ENCODE results near the gene TRABD2A.

Gene TRABD2A

GRCh38 chr2:84840306-84840705 is 40.6 kb downstream of the TRABD2A start:
- Histone ChIP-seq H3K9me3 (peaks cover 39% of the 10 kb centered on the region), H3K9ac (no peak overlapping the region), H3K27ac (0 out of 2 replicates have a peak overlapping the region, but pooled peaks have one; percentile 45), H3K27me3 (no peaks in the 10 kb centered on the region), H4K20me1 (no peaks in the 10 kb centered on the region), H3K36me3 (no peaks in the 10 kb centered on the region), H3K4me2 (peak overlapping the region; percentile 72), H3K4me1 (peaks cover 56% of the 10 kb centered on the region), H3K4me3 (no peak overlapping the region)
- no peak for TF ChIP-seq Cebpa-rat (IDR thresholded peaks at IDR 0.05)

- peaks cover 43% of the 10 kb centered on the region for H3K9me3 ChIP-seq
- no peak for TF ChIP-seq Cebpa-rat (IDR thresholded peaks at IDR 0.05)
- H3K9ac ChIP-seq, result no peak overlapping the region
- peaks cover 52% of the 10 kb centered on the region for H3K4me1 ChIP-seq
- H3K4me3 ChIP-seq, result no peak overlapping the region
- H3K4me2 ChIP-seq, result peak overlapping the region; percentile 72; the same call in 1 of the 2 replicates
- no peak overlapping the region for H3K27ac ChIP-seq
- H3K36me3 ChIP-seq, result no peaks in the 10 kb centered on the region
- H3K27me3 ChIP-seq, result no peaks in the 10 kb centered on the region
- H4K20me1 ChIP-seq, result no peaks in the 10 kb centered on the region
Observed at GRCh38 chr2:84839851-84840250, 41.0 kb downstream of the TRABD2A start.

GRCh38 chr2:84838434-84839145 is 42.3 kb downstream of the TRABD2A start:
- Histone ChIP-seq H3K4me1 (peaks cover 43% of the 10 kb centered on the region), H3K27me3 (no peaks in the 10 kb centered on the region), H3K4me3 (no peak overlapping the region), H3K9ac (no peak overlapping the region), H3K9me3 (peaks cover 46% of the 10 kb centered on the region), H3K4me2 (no peak overlapping the region), H3K27ac (no peak overlapping the region), H3K36me3 (no peaks in the 10 kb centered on the region), H4K20me1 (no peaks in the 10 kb centered on the region)
- TF ChIP-seq Cebpa-rat (IDR thresholded peaks at IDR 0.05), result no peak

- TF ChIP-seq Cebpa-rat (IDR thresholded peaks at IDR 0.05), result no peak
- Histone ChIP-seq H3K9ac (no peak overlapping the region), H3K4me1 (peaks cover 38% of the 10 kb centered on the region), H3K4me2 (no peak overlapping the region), H3K9me3 (peaks cover 46% of the 10 kb centered on the region), H3K4me3 (no peak overlapping the region), H3K27me3 (no peaks in the 10 kb centered on the region), H4K20me1 (no peaks in the 10 kb centered on the region), H3K36me3 (no peaks in the 10 kb centered on the region), H3K27ac (no peak overlapping the region)
Observed at GRCh38 chr2:84836215-84836614, 44.7 kb downstream of the TRABD2A start.

- Histone ChIP-seq H3K27me3 (no peaks in the 10 kb centered on the region), H3K4me1 (peaks cover 35% of the 10 kb centered on the region), H4K20me1 (no peaks in the 10 kb centered on the region), H3K4me3 (no peak overlapping the region), H3K9me3 (peaks cover 49% of the 10 kb centered on the region), H3K4me2 (peak overlapping the region; percentile 64), H3K36me3 (no peaks in the 10 kb centered on the region), H3K27ac (peak overlapping the region; percentile 79), H3K9ac (0 out of 2 replicates have a peak overlapping the region, but pooled peaks have one; percentile 67)
- no peak for TF ChIP-seq Cebpa-rat (IDR thresholded peaks at IDR 0.05)
Observed at GRCh38 chr2:84833481-84834150, 47.3 kb downstream of the TRABD2A start.

DNA sequence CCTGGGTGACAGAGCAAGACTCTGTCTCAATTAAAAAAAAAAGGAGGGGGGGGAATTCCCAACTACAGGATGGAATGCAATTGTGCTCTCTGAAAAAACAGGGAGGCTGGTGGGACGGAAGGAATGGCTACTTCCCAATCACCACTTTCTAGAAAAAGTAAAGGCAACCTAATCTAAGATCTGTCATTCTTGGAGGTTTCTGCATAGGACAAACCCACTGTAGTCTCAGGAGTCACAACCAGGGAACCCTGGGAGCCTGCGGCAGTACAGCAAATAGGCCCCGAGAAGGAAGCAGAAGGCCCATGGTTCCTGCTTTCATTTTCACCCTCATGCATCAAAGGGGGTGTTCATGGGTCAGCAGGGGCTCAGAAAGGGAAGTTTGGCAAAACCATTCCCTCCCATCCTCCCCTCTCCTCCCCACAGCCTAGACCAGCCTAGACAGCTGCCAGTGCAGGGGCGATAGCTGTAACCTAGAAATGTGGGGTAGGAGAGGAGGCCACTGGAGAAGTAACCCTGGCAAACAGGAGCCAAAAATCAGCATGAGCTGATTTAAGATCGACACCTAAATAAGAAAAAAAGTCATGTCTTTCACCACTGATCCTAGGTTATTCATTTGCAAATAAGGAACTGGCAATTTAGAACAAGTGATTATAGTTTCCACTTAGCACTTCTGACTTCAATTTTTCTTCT is 48.0 kb downstream of the TRABD2A start:
- Histone ChIP-seq H3K9ac (peak overlapping the region; percentile 67), H3K36me3 (no peaks in the 10 kb centered on the region), H3K4me2 (peak overlapping the region; percentile 64), H3K27ac (peak overlapping the region; percentile 79), H3K9me3 (peaks cover 43% of the 10 kb centered on the region), H3K4me3 (no peak overlapping the region), H4K20me1 (no peaks in the 10 kb centered on the region), H3K4me1 (peaks cover 35% of the 10 kb centered on the region), H3K27me3 (no peaks in the 10 kb centered on the region)
- no peak for TF ChIP-seq Cebpa-rat (IDR thresholded peaks at IDR 0.05)

GRCh38 chr2:84830758-84831500 is 50.0 kb downstream of the TRABD2A start:
- peak overlapping the region; percentile 22; the same call in 1 of the 2 replicates for H3K4me2 ChIP-seq
- H3K27me3 ChIP-seq, result no peaks in the 10 kb centered on the region
- peaks cover 23% of the 10 kb centered on the region for H3K9me3 ChIP-seq
- H3K4me1 ChIP-seq, result peaks cover 35% of the 10 kb centered on the region
- no peak overlapping the region for H3K9ac ChIP-seq
- TF ChIP-seq Cebpa-rat (IDR thresholded peaks at IDR 0.05), result no peak
- no peak overlapping the region for H3K27ac ChIP-seq
- no peak overlapping the region for H3K4me3 ChIP-seq
- no peaks in the 10 kb centered on the region for H3K36me3 ChIP-seq
- H4K20me1 ChIP-seq, result no peaks in the 10 kb centered on the region

DNA sequence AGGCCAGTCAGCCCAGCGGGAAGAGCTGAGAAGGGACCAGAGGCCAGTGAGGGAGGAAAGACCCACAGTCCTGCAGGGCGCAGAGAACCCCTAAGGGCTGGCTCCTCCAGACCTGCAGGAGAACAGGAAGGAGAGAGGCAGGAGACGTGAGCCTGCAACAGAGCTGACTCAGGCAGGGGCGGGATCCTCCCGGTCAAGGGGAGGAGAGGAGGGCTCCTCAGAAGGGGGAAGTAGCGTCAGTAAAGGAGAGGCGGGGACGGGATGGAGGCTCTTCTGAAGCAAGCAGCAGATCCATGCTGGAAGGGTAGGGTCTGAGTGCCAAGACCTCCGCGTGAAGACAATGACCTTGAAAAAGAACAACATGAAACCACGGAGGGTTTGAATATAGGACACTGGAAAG is 50.8 kb downstream of the TRABD2A start:
- Histone ChIP-seq H3K4me3 (no peak overlapping the region), H3K9ac (no peak overlapping the region), H3K36me3 (no peaks in the 10 kb centered on the region), H3K4me1 (peaks cover 35% of the 10 kb centered on the region), H3K9me3 (peaks cover 15% of the 10 kb centered on the region), H3K27me3 (no peaks in the 10 kb centered on the region), H3K27ac (peak overlapping the region; percentile 3; the same call in 1 of the 2 replicates), H4K20me1 (no peaks in the 10 kb centered on the region), H3K4me2 (peak overlapping the region; percentile 22; the same call in 1 of the 2 replicates)
- TF ChIP-seq Cebpa-rat (IDR thresholded peaks at IDR 0.05), result no peak

GRCh38 chr2:84829693-84830092 is 51.2 kb downstream of the TRABD2A start:
- Histone ChIP-seq H3K4me3 (no peak overlapping the region), H3K27ac (peak overlapping the region; percentile 3; the same call in 1 of the 2 replicates), H3K9ac (no peak overlapping the region), H3K36me3 (no peaks in the 10 kb centered on the region), H4K20me1 (no peaks in the 10 kb centered on the region), H3K4me2 (no peak overlapping the region), H3K9me3 (0 out of 2 replicates have a peak, but pooled peaks cover 11% of the 10 kb centered on the region), H3K4me1 (peaks cover 35% of the 10 kb centered on the region), H3K27me3 (no peaks in the 10 kb centered on the region)
- TF ChIP-seq Cebpa-rat (IDR thresholded peaks at IDR 0.05), result no peak
